ENCODE data around the gene DNAJA3. TPM values are rescaled to one million over a fixed set of nuclear protein-coding genes. Genes with fewer than 3 reads are reported as not detected.

DNAJA3 gene
- total and polyA plus RNA-seq, 4 donors: 24.8 to 38.5 (median 35.5) TPM

DNA sequence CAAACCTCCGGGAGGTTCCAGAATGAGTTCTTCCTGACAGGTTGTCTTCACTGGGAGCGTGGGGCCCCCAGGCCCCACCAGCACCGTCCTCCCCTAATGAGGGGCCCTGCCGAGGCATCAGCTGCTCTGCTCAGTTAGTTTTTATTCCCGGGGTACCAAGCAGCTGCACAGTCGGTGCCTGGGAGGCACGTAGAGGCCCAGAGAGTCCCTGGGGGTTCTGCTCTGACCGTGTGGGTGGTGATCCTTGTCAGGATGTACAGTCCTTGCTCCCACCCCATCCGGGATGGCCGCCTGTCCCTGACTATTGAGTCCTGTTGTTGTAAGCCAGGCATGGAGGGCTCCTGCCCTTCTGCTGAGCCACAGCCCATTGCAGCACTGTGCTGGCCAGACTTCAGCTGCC is 30.3 kb downstream of the DNAJA3 start:
- no peak for ATAC-seq (ENCODE audit: insufficient read depth, low FRiP score)
- H3K9me3 ChIP-seq (ENCODE audit: control insufficient read depth in 4 of 4, insufficient read depth in 3 of 4, low read length in 3 of 4): no peaks in the 10 kb centered on the region
- no peak overlapping the region for H3K27ac ChIP-seq (ENCODE audit: low read depth in 1 of 2, low read length in 1 of 2)
- H3K4me3 ChIP-seq: no peak overlapping the region
- no peak overlapping the region for H3K9ac ChIP-seq (ENCODE audit: insufficient read depth in 1 of 2, low read length in 2 of 2)
- H3K36me3 ChIP-seq (ENCODE audit: control insufficient read depth in 4 of 4, insufficient read depth in 4 of 4, low read length in 4 of 4): peaks cover 8 to 42% (median 23%) of the 10 kb centered on the region in 4 donors
- peaks cover 0 to 2% (median 0%) of the 10 kb centered on the region in 5 donors for H3K4me1 ChIP-seq (ENCODE audit: control insufficient read depth in 5 of 5, insufficient read depth in 5 of 5, low read length in 5 of 5)
- TF ChIP-seq, protein P1, sequence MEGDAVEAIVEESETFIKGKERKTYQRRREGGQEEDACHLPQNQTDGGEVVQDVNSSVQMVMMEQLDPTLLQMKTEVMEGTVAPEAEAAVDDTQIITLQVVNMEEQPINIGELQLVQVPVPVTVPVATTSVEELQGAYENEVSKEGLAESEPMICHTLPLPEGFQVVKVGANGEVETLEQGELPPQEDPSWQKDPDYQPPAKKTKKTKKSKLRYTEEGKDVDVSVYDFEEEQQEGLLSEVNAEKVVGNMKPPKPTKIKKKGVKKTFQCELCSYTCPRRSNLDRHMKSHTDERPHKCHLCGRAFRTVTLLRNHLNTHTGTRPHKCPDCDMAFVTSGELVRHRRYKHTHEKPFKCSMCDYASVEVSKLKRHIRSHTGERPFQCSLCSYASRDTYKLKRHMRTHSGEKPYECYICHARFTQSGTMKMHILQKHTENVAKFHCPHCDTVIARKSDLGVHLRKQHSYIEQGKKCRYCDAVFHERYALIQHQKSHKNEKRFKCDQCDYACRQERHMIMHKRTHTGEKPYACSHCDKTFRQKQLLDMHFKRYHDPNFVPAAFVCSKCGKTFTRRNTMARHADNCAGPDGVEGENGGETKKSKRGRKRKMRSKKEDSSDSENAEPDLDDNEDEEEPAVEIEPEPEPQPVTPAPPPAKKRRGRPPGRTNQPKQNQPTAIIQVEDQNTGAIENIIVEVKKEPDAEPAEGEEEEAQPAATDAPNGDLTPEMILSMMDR (IDR thresholded peaks at IDR 0.05; ENCODE audit: control extremely low read depth, extremely low read depth): no peak
- WGBS, 2 donors: 86 to 90% methylated on average over 10 of the region's 10 CpGs
- H3K27me3 ChIP-seq (ENCODE audit: control insufficient read depth in 3 of 3, insufficient read depth in 3 of 3, low read length in 2 of 3): no peaks in the 10 kb centered on the region
- DNase-seq: no peak

DNA sequence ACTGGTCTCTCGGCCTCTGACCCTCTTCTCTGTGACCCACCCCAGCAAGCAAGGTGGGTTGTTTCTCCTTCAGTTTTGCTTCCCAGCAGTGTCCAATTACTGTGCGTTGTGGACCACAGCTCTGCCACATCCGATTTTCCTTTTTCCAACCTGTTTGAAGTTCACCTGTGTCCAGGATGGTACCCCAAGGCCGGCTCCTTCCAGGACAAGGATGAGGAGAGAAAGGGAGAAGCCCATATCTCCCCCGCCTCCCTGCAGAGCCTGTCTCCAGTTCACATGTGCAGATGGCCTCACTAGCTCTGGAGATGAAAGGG is 35.2 kb downstream of the DNAJA3 start:
- H3K36me3 ChIP-seq (ENCODE audit: control insufficient read depth in 4 of 4, insufficient read depth in 4 of 4, low read length in 4 of 4): peaks cover 0 to 40% (median 23%) of the 10 kb centered on the region in 4 donors
- H3K27ac ChIP-seq (ENCODE audit: low read depth in 1 of 2, low read length in 1 of 2): peak overlapping the region in 1 of 2 donors; percentile 3
- ATAC-seq (ENCODE audit: insufficient read depth, low FRiP score) (no peak), DNase-seq (no peak)
- no peaks in the 10 kb centered on the region for H3K9me3 ChIP-seq (ENCODE audit: control insufficient read depth in 4 of 4, insufficient read depth in 3 of 4, low read length in 3 of 4)
- H3K9ac ChIP-seq (ENCODE audit: insufficient read depth in 1 of 2, low read length in 2 of 2): no peak overlapping the region
- H3K4me1 ChIP-seq (ENCODE audit: control insufficient read depth in 5 of 5, insufficient read depth in 5 of 5, low read length in 5 of 5): peaks cover 0 to 2% (median 0%) of the 10 kb centered on the region in 5 donors
- no peaks in the 10 kb centered on the region for H3K27me3 ChIP-seq (ENCODE audit: control insufficient read depth in 3 of 3, insufficient read depth in 3 of 3, low read length in 2 of 3)
- WGBS, 2 donors: 88 to 97% methylated on average over 5 of the region's 5 CpGs
- TF ChIP-seq, protein P1 (IDR thresholded peaks at IDR 0.05; ENCODE audit: control extremely low read depth, extremely low read depth): no peak
- H3K4me3 ChIP-seq: no peak overlapping the region

- WGBS, 2 donors: 83 to 87% methylated on average over 27 of the region's 27 CpGs
- H3K27ac ChIP-seq (ENCODE audit: low read depth in 1 of 2, low read length in 1 of 2): peak overlapping the region in 1 of 2 donors; percentile 3
- DNase-seq (peak; percentile 13 to 68 (median 35)), ATAC-seq (ENCODE audit: insufficient read depth, low FRiP score) (no peak)
- H3K4me3 ChIP-seq: no peak overlapping the region
- peaks cover 0 to 35% (median 22%) of the 10 kb centered on the region in 4 donors for H3K36me3 ChIP-seq (ENCODE audit: control insufficient read depth in 4 of 4, insufficient read depth in 4 of 4, low read length in 4 of 4)
- TF ChIP-seq, protein P1 (IDR thresholded peaks at IDR 0.05; ENCODE audit: control extremely low read depth, extremely low read depth): no peak
- H3K9ac ChIP-seq (ENCODE audit: insufficient read depth in 1 of 2, low read length in 2 of 2): no peak overlapping the region
- peaks cover 0 to 2% (median 0%) of the 10 kb centered on the region in 5 donors for H3K4me1 ChIP-seq (ENCODE audit: control insufficient read depth in 5 of 5, insufficient read depth in 5 of 5, low read length in 5 of 5)
- H3K27me3 ChIP-seq (ENCODE audit: control insufficient read depth in 3 of 3, insufficient read depth in 3 of 3, low read length in 2 of 3): no peaks in the 10 kb centered on the region
- no peaks in the 10 kb centered on the region for H3K9me3 ChIP-seq (ENCODE audit: control insufficient read depth in 4 of 4, insufficient read depth in 3 of 4, low read length in 3 of 4)
These were observed 35.8 kb downstream of the DNAJA3 start for GRCh38 chr16:4461250-4462085.

Measured in lung (tissue), 12 donors.